DOHH2 (cell line): ENCODE measurements around the gene FAM9C.

Experiments used
- EZH2phosphoT487 ChIP-seq: fragments of 200-600 bp; sonication (generic); IDR thresholded peaks from 2 replicates; pipeline ENCODE4 v1.6.1; 2017; ENCODE audit warnings: borderline replicate concordance, mild to moderate bottlenecking, antibody characterized with exemption, low read length, moderate library complexity, mixed read lengths
- TF ChIP-seq, protein P1 (sequence below): fragments of 200-600 bp; sonication (generic); IDR thresholded peaks from one replicate; pipeline ENCODE4 v1.5.1; 2014; ENCODE audit warnings: antibody characterized with exemption, mild to moderate bottlenecking, low read depth, low read length; ENCODE audit not compliant: poor library complexity, severe bottlenecking

DNA sequence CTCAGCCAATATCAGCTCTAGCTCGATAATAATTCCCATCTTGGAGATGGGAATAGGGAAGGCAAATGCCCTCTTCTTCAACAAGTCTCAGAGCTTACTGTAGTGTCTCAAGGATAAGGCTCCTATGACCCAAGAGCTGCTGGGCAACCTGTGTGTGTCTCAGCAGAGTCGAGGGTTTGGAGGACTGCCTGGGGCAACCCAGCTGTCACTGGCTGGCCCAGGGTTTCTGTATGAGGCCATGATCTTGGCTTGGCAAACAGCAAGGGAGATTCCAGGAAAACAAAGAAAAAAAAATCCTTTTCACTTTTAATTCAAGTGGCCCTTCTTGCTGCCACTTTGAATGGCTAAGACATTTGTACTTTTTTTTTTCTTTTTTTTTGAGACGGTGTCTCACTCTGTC is 35.1 kb downstream of the FAM9C start:
- TF ChIP-seq, protein P1, sequence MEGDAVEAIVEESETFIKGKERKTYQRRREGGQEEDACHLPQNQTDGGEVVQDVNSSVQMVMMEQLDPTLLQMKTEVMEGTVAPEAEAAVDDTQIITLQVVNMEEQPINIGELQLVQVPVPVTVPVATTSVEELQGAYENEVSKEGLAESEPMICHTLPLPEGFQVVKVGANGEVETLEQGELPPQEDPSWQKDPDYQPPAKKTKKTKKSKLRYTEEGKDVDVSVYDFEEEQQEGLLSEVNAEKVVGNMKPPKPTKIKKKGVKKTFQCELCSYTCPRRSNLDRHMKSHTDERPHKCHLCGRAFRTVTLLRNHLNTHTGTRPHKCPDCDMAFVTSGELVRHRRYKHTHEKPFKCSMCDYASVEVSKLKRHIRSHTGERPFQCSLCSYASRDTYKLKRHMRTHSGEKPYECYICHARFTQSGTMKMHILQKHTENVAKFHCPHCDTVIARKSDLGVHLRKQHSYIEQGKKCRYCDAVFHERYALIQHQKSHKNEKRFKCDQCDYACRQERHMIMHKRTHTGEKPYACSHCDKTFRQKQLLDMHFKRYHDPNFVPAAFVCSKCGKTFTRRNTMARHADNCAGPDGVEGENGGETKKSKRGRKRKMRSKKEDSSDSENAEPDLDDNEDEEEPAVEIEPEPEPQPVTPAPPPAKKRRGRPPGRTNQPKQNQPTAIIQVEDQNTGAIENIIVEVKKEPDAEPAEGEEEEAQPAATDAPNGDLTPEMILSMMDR: no peak
- TF ChIP-seq EZH2phosphoT487: no peak
